ENCODE data around the gene ACBD6.

ACBD6 gene

GRCh38 chr1:180532854-180533253 lies 30.5 kb upstream of the ACBD6 start:
- TF ChIP-seq CTCF (IDR thresholded peaks at IDR 0.05), result no peak

GRCh38 chr1:180530501-180530900 lies 28.1 kb upstream of the ACBD6 start:
- TF ChIP-seq CTCF (IDR thresholded peaks at IDR 0.05), result no peak

- no peak for TF ChIP-seq CTCF (IDR thresholded peaks at IDR 0.05)
Measured at GRCh38 chr1:180528868-180529470, 26.6 kb upstream of the ACBD6 start.

- TF ChIP-seq CTCF (IDR thresholded peaks at IDR 0.05), result no peak
Measured at GRCh38 chr1:180527101-180527669, 24.8 kb upstream of the ACBD6 start.

GRCh38 chr1:180525715-180526039 lies 23.3 kb upstream of the ACBD6 start:
- TF ChIP-seq CTCF (IDR thresholded peaks at IDR 0.05), result no peak

GRCh38 chr1:180524915-180525714 lies 22.7 kb upstream of the ACBD6 start:
- TF ChIP-seq CTCF (IDR thresholded peaks at IDR 0.05), result no peak

GRCh38 chr1:180524160-180524914 lies 22.0 kb upstream of the ACBD6 start:
- no peak for TF ChIP-seq CTCF (IDR thresholded peaks at IDR 0.05)
